Right kidney (tissue), 9 donors: ENCODE results near the gene RNF207.
A peak's percentile ranks its signal among the peaks of the same experiment; 100 is the strongest.

ENCODE experiments used
- DNase-seq: peaks from one replicate; pipeline ENCODE4 v3.0.0-alpha.2; 2016
- long read RNA-seq, 8 donors: transcript quantifications; one replicate each; lab custom pipeline, GENCODE V29; 2026

The RNF207 gene
- long read RNA-seq, donor 1, transcript RNF207-205 (3 exons, 551 nt), result major isoform, 6 of 7 reads
- long read RNA-seq, donor 1, partial matches to known transcripts, result 0 of 7 reads
- long read RNA-seq, donor 1, other reads (novel, unspliced or antisense), result 0 of 7 reads
- long read RNA-seq, donor 2, partial matches to known transcripts, result 11 of 12 reads
- long read RNA-seq, donor 2, other reads (novel, unspliced or antisense), result 0 of 12 reads
- long read RNA-seq, donor 3, partial matches to known transcripts, result 22 of 24 reads
- long read RNA-seq, donor 3, other reads (novel, unspliced or antisense), result 0 of 24 reads
- long read RNA-seq, donor 4, partial matches to known transcripts, result 0 of 2 reads
- long read RNA-seq, donor 4, other reads (novel, unspliced or antisense), result 0 of 2 reads
- long read RNA-seq, donor 5, partial matches to known transcripts, result 0 of 1 reads
- long read RNA-seq, donor 5, other reads (novel, unspliced or antisense), result 0 of 1 reads
- long read RNA-seq, donor 6, partial matches to known transcripts, result 27 of 38 reads
- long read RNA-seq, donor 6, other reads (novel, unspliced or antisense), result 10 of 38 reads
- long read RNA-seq, donor 7, partial matches to known transcripts, result 34 of 38 reads
- long read RNA-seq, donor 7, other reads (novel, unspliced or antisense), result 0 of 38 reads
- long read RNA-seq, donor 8, partial matches to known transcripts, result 17 of 22 reads
- long read RNA-seq, donor 8, other reads (novel, unspliced or antisense), result 0 of 22 reads

DNA sequence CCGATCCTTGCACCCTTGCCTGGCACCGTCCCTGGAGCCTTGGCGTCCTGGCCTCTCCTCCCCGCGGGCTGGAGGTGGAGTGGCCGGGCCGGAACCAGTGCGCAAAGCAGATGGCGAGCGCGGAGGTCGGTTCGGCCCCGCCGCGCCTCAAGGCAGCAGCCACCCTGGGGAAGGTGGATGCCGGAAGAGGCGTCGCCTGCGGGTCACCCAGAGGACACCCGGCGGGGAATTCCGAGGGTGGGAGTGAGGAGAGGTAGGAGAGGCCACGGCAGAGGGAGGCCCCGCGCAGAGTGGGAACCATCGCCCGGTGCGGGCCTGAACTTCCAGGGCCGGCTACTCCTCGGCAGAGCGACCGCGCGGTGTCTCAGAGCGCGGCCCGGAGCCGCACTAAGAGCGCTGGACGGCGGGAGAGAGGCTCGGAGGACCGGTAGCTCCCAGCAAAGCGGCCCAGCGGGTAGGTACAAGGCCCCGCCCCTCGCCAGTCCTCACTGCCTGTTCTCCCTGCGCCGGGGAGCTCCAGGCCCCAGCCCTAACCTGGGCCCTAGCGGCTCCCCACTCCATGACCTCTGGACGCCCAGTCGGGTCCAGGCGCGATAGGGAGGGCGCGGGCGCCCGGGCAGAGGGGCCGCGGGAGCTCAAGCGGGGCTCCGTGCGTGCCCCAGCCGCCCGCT is at the start of gene RNF207:
Gene RNF207, plus strand, starts transcription at position 271 of the 671 bp plus-strand sequence. CDS start 417 bp downstream, outside the sequence.
- peak; percentile 86 for DNase-seq

DNA sequence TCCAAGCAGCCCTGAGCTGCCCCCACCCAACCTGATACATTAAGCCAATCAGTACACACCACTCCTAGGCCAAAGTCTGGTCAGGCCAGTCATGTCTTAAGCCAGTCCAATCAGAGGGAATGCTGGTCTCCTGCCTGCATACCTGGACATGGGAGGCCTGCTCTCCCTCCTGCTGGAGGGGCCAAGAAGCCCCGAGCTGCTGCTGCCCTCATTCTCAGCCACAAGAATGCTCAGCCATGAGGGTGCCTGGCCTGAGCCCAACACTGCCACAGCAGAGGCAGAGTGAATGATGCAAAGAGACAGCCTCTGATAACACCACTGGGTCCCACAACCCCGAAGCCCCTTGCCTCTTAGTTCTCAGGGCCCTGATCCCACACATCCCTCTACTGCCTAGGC is 48.8 kb upstream of the RNF207 start:
- DNase-seq, result no peak

DNA sequence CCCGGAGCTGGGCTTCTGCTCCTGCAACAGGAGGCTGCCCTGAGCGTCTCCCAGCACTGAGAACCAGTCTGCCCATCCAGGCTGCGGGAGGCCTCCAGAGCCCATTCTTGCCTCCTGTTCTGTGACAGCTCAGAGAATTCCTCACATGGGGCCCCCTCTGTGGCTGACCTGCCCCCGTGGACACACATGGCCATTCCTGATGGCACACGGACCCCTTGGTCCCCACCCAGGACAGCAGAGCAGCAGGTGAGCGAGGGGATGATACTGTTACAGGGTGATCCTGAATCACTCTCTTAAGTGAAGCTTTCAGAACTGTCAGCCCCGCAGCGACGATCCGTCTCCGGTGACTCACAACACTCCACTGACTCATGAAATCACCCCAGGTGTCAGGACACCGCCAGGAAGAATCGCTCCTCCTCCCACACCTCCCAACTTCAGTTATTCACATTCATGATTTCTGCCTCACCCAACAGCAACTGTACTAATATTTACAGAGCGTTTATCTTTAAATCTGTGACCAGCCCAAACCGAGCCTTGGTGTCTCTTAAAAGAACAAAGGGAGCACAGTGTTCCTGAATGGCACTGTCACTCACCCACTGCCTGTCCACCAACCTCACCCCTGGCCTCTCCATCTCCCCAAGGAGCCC is 48.3 kb upstream of the RNF207 start:
- DNase-seq, result no peak

DNA sequence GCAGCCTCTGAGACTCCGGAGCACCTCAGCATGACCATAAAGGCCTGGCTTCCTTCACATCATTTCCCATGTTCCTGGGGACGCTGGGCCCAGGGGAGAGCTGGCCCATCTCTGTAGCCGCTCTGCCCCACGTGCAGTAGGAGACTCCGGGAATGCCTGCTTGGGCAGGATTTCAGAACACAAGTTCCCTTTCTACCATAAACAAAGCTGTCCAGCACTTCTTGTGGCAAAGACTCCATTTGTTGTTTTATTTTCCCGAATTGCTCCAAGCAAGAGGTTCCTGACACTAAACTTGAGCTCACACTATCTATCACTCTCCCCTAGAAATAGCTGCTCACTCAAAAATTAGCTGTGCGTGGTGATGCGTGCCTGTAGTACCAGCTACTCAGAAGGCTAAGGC is 47.7 kb upstream of the RNF207 start:
- no peak for DNase-seq

- DNase-seq, result no peak
Observed at GRCh38 chr1:6162341-6162740, 43.6 kb upstream of the RNF207 start.

- no peak for DNase-seq
Observed at GRCh38 chr1:6162773-6163172, 43.1 kb upstream of the RNF207 start.

DNA sequence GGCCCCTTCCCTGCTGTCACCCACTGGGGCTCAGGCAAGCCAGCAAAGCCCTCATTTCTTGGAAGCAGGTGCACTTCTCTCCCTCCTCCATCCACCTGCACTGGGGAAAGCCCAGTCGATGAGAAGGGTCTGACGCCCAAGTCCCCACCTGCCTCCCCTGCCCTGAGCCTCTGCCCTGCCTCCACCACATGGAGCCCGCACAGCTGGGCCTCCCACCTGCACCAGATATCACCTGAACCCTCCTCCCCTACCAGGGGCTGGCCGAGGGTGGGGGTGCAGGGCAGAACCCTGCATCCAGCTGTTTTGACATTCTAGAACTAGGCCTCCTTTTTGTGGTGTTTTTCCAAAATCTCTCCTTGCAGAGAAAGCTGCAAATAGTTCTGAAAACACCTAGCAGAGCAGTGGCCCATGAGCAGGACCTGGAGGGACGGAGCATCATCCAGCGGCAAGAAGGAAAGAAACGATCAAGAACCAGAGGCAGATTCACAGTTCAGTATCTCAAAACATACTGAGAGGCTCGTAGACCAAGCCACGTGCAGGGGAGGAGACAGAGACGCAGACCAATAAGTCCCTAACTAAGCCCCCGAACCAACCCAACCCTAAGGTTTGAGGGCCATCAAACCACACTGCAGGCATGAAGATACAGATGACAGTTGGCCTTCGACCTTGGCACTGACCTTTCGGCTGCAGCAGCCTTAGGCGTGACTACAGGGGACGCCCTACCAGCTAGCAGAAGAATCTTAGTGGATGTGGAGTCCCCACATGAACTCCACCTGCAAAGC is 42.5 kb upstream of the RNF207 start:
- no peak for DNase-seq

DNA sequence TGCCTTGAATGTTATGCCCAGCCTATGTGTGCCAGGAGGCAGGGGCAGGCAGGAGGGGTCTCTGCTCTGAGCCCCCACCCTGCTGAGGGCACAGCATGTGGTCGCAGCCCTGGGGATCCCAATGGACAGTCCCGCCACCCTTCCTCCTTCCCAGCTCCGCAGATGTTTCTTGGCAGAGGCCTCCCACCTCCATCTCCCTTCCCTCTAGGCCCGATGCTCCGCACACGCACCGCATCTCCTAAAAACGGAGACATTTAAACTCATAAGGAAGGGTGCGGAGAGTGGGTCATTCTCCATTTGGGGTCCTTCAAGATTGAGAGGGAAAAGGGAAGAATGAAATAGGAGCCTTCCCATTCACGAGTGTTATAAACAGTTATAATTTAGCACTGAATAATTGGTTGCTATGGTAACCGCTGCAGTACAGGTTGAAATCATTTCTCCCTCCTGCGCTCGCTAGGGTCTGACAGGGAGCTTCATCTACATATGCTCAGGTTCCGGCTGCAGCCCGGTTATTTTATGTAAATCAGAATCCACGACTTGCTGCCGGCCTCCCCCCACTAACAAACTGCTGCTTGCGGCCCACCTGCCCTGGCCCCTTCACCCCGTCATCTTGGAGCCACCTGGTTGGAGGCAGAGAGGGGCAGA is 41.8 kb upstream of the RNF207 start:
- no peak for DNase-seq

DNA sequence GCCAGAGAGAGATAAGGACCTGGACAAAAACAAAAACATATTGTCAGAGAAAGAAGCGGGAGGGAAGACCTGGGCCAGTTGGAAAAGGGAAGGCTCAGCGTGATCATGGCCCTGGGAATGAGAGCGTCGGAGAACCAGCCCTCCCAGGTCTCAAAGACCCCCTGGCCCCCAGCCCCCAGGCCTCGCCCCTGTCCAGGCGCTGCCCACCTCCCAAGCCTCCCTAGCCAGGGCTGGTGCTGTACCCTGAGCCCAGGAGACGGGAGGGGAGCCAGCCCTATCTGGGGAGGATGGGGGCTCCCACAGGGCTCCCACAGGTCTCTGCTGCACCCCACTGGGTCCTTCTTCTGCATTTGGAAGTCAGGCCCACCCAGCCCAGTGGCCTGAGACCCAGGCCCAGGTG is 40.9 kb upstream of the RNF207 start:
- no peak for DNase-seq

DNA sequence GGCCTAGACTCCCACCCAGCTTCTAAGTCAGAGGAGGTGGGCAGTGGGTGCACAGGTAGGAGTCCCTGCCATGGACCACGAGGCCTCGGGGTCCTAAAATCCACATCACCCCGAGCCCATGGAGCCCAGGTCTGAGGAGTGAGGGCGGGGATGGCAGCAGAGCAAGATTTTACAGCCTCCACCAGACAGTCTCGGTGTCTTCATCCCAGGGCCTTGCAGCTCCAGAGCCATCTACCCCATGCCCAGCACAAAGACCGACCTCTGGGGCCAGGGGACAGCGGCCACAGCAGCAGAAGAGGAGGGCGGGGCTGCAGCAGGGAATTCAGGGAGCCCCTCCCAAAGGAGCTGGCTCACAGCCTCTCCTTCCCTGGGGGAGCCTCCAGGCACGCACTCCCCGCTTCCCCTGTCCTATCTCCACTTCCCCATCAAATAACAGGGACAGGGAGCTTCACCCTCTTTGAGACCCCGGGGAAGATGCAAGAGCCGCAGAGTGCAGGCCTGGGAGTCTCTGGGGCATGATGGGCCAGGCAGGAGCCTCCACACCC is 40.4 kb upstream of the RNF207 start:
- no peak for DNase-seq

- no peak for DNase-seq
Observed at GRCh38 chr1:6166221-6166620, 39.7 kb upstream of the RNF207 start.

- no peak for DNase-seq
Observed at GRCh38 chr1:6166655-6167390, 39.1 kb upstream of the RNF207 start.

DNA sequence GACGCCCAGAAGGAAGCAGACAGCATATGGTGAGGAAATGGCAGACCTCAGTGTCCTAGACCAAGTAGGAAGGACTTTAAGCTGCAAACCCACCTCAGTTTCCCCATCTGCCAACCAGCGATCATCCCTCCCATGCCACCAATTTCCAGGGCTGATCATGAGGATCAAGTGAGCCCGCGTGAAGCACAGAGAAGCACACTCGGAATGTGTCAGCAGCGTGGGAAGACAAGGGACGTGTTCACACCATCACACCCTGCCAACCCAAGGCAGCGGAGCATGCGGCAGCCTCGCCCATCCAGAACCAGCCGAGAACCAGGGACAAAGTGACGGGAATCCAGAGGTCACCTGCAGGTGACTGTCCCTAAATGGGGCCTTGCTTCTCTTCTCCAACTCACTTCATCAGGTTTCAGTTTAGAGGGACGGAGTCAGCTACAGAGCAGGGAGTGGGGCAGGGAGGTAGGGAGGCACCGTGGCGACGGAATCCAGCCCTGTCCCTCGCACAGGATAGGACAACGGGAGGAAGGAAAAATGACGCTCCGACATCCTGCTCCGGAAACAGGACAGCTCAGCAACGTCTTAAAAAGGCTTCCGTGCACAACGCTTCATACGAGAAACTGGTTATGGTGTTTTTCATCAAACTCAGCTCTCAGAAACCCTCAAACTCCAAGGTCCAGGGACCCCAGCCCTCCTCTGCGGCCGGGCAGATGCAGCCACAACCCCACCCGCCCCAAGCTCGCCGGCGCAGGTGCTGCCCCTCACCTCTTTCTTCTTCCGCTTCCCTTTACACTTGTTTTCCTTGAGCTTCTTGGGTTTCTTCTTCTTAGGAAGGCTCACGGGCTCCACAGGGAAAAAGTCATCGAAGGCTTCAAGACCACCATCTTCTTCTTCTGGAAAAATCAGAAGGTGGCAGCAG is 38.3 kb upstream of the RNF207 start:
- DNase-seq, result no peak

DNA sequence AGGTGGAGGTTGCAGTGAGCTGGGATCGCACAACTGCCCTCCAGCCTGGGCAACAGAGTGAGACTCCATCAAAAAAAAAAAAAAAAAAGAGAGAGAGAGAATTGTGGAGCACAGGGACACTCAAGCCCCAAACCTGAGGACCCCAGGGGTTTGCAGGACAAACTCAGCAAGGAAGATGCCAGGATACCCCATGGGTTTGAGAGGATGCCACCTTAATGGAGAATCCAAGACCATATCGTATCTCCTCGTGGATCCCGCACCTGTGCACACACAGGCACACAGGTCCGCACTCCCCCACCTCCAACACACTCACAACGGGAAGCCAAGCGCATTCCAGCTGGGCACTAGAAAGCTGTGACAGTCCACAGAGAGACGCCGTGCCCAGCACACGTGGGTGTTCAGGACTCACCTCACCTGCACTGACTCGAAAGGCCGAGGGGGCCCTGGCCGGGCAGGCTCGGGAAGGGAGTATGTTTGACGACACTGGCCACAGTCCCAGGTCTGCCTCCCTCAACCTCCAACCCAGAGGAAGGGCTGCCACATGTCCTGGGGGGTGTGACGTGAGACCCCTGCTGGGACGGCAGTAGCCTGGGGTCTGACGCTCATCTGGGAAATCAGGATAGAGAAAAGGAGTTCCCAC is 36.9 kb upstream of the RNF207 start:
- DNase-seq, result no peak

DNA sequence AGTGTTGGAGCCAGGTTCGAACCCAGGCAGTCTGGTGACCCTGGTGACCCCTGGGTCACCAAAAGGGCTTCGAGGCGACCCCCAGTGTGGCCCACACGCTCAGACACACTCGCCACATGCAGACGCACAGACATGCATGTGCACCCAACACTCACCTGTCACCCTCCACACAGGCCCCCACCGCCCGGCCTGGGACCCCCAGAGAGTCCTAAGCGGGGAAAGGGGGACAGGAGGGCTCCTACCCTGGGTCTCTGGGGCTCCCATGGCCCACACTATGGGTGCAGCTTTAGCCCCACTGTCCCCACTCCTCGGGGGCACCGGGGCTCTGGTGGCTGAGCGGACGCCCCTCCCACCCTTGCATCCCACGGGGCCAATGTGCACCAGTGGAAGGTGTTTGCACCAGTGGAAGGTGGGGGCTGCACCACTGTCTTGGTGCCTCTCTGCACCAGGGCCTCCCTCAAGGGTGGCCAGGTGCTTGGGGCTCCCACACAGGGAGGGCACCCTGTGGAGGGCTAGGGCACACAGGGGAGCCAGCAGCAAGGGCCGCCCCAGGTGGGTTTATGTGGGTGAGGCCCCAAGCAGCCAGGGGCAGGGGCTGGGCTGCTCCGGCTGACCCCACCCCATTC is 35.7 kb upstream of the RNF207 start:
- no peak for DNase-seq

DNA sequence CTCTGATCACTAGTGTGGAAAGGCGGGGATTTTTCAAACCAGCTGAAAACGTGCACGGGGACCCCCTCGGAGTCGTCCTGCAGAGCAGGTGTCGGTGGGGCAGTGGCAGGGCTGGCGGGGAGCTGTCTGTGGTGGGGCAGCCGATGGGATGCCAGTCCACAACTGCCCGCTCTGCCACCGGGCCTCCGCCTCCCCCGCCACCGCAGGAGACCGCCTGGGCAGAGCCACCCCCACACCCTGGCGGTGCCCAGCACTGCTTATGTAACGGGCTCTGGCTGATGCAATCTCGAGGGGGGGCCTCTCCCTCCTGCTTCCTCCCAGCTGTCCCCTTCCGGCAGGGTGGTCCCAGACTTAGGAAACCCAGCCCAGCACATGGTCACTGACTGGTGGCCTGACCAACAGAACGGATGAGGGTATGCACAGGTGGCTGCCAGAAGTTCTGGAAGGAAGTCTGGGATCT is 35.1 kb upstream of the RNF207 start:
- no peak for DNase-seq

DNA sequence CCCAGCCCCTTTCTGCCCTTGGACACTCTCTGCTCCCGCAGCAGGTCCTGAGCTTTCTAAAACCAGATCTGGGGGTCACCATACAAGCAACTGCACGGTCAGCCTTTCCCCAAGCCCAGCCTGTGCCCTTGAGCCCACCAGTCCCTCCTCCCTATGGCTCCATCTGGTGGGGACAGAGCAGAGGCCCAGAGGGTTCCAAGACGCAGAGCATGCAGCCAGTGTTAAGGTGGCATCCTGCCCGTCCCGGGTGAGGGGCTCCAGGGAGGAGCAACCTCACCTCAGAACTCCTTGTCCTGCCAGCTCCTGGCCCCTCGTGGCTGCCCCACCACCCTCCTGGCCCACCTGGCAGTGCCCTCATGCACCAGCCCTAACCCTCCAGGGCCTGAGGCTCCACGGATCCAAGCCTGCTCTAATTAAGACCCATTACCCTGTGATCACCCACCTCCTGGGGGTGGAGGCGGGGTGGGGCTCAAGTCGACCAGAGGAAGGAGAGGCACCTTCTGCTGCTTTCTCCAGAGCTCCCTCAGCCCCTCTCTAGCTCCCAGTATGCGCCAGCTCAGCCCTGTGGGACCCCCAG is 34.3 kb upstream of the RNF207 start:
- DNase-seq, result no peak

DNA sequence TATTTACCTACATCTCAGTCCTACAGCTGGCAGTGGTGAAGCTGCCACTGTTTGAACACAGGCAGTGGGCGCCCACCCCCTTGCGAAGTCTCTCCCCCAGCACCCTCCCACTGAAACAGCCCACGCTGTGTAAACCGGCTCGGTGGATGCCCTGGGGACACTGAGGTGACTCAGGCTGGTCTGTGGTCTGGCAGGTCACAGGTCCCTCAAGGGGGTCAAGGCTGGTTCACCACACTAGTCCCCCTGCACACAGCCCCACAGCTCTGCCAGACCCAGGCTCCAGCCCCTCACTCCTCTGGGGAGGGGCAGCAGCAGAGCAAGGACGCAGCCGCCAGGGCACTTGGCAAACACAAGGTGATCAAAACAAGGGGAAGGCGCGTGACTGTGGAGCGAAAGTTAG is 33.4 kb upstream of the RNF207 start:
- DNase-seq, result no peak
